AG08395 (cell line): ENCODE data around the gene OR52K2.
"Not testable (repeated sequence)": the region's sequence is repeated elsewhere in the genome, so short reads cannot be mapped to it uniquely, and the experiment has no call there.

ENCODE experiments used
- DNase-seq: peaks from one replicate; pipeline ENCODE4 v3.0.0; 2012; ENCODE audit warnings: mixed read lengths, low spot score

The OR52K2 gene

GRCh38 chr11:4480577-4481239 is 31.6 kb downstream of the OR52K2 start:
- peak; percentile 26 for DNase-seq

DNA sequence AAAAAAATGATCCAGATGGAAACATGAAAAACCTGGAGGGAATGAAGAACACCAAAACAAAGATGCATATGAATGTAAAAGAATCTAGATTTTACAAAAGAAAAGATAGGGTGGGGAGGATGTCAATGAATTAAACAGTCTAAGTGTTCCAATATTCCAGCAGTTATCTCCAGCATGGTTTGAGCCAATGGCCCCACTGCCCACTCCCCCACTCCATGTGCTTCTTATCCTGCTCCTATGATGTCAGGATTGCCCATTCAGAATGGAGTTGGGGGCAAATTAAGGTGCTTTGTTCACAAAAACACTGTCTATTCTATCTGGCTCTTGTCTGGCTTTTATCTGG is 32.1 kb downstream of the OR52K2 start:
- DNase-seq, result no peak

DNA sequence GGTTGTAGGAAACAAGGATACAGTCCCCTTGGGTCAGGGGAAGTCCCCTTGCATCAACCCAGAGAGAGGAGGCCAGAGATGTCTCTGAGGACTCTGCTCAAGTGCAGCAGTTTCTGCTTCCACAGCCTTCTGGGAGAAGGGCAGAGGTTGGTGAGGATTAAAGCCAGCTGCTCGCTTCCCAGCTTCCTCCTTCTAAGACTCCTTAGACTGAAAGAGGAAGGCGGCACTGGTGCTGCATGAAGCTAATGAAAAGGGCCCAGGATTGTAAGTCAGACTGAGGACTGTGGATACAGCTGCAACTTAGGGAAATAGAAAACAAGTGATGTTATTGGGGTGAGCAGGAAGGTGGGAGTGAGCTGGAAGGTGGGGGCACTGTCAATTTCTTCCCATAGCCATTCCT is 33.4 kb downstream of the OR52K2 start, which contains the start of gene OR52K1:
OR52K1 (plus strand) TSS at position 202 of the 400 bp plus-strand sequence. CDS start 6,255 bp downstream, outside the sequence.
- no peak for DNase-seq

DNA sequence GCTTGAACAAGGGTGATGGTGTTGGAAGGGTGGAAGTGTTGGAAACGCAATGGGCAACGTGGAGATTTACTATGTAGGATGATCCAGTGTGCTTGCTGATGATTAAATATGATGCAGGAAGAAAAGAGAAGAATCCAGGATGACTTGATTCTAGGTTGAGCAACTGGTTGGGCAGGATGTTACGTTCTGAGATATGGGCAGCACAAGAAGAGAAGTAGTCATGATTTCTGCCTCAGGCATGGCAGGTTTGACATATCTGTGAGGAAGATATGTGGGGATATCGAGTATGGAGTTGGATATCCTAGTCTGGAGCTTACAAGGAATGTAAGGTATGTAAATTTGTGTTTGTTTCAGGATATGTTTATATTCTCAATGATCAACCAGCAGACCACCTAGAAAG is 35.2 kb downstream of the OR52K2 start:
- no peak for DNase-seq

DNA sequence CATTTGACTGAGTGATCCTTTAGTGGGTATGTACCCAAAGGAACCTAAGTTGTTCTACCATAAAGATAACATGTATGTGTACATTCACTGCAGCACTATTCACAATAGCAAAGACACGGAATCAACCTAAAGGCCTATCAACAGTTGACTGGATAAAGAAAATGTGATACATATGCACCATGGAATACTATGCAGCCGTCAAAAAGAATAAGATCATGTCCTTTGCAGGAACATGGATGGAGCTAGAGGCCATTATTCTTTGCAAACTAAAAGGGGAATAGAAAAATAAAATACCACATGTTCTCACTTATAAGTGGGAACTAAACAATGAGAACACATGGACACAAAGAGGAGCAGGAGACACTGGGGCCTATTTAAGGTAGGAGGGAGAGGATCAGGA is 42.3 kb downstream of the OR52K2 start:
- DNase-seq, result not testable (repeated sequence)

DNA sequence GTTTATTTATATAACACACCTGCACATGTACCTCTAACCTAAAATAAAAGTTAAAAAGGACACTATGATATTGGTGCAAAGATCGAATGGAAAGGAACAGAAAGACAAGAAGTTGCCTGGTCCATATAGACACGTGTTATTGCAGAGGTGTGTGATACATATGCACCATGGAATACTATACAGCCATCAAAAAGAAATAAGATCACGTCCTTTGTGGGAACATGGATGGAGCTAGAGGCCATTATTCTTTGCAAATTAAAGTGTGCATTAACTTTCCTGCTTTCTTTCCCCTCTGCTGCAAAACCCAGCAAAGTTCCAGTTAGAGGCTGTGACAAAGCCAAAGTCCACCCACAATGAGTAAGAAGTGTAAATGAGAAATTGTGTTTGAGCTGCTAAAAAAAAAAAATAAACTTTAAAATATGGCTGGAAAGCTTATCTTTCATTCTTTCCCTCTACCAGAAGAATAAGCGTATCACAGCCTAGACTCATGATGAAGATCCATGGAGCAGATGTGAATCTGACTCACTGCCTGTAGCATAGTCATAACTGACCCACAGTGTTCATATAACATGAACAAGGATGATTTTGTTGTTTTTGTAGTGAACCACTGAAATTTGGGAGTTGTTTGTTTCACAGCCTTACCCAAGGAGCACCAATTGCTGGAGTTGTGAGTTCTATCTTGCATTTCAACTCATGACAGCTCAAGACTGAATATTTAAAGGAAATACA is 42.9 kb downstream of the OR52K2 start:
- DNase-seq, result no peak

DNA sequence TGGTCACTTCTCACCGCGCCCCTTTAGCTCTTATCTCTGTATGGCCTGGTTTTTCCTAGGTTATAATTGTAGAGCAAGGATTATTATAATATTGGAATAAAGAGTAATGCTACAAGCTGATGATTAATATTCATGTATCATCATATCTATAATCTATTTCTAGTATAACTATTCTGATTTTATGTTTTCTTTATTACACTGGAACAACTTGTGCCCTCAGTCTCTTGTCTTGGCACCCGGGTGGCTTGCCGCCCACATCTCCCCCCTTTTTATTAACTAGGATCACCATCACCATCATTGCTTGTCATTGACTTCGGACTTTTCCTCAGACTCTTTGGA is 44.4 kb downstream of the OR52K2 start:
- DNase-seq, result no peak

GRCh38 chr11:4495487-4495886 is 46.4 kb downstream of the OR52K2 start:
- DNase-seq, result no peak

- DNase-seq, result no peak
These were observed 46.9 kb downstream of the OR52K2 start for GRCh38 chr11:4495986-4496385.

- no peak for DNase-seq
These were observed 47.6 kb downstream of the OR52K2 start for GRCh38 chr11:4496557-4497248.
